HepG2 (cell line): ENCODE measurements around the gene FXN. TPM values are rescaled to one million over a fixed set of nuclear protein-coding genes. Genes with fewer than 3 reads are reported as not detected.

Source experiments
- CREM ChIP-seq, 2 experiments: sonication (generic) in 1 of 2; formaldehyde crosslinking in 1 of 2; IDR thresholded peaks; 2 replicates each; pipeline versions ENCODE4 v1.4.0 to v1.6.1; 2016 to 2020; ENCODE audit warnings: antibody characterized with exemption in 1 of 2, mild to moderate bottlenecking in 1 of 2, missing genetic modification reagents in 1 of 2
- FOXM1 ChIP-seq: sonication (generic); formaldehyde crosslinking; IDR thresholded peaks from 2 replicates; pipeline ENCODE4 v1.5.0; 2020; ENCODE audit warnings: missing genetic modification reagents
- GFI1 ChIP-seq: sonication (generic); formaldehyde crosslinking; IDR thresholded peaks from 2 replicates; pipeline ENCODE4 v1.5.0; 2020; ENCODE audit warnings: missing genetic modification reagents, mild to moderate bottlenecking, borderline replicate concordance
- IRF2 ChIP-seq: IDR thresholded peaks from 2 replicates; pipeline ENCODE4 v1.6.1; 2018; ENCODE audit warnings: missing genetic modification reagents, missing compliant biosample characterization
- POLR2AphosphoS2 ChIP-seq: IDR thresholded peaks from 2 replicates; pipeline ENCODE4 v1.6.1; 2011; ENCODE audit warnings: low read depth, low read length, improper control_type of control experiment
- SCMH1 ChIP-seq: sonication (generic); formaldehyde crosslinking; IDR thresholded peaks from 2 replicates; pipeline ENCODE4 v1.9.0; 2021; ENCODE audit warnings: missing genetic modification reagents, mild to moderate bottlenecking, borderline replicate concordance
- ZNF264 ChIP-seq: sonication (generic); formaldehyde crosslinking; IDR thresholded peaks from 2 replicates; pipeline ENCODE4 v1.4.0; 2020; ENCODE audit warnings: missing genetic modification reagents
- ZNF33A ChIP-seq: sonication (generic); formaldehyde crosslinking; IDR thresholded peaks from 2 replicates; pipeline ENCODE4 v1.5.1; 2020; ENCODE audit warnings: missing genetic modification reagents, mild to moderate bottlenecking, moderate library complexity, borderline replicate concordance
- ZNF614 ChIP-seq: IDR thresholded peaks from 2 replicates; pipeline ENCODE4 v1.6.1; 2018; ENCODE audit warnings: missing biosample characterization, missing genetic modification reagents, inconsistent platforms, borderline replicate concordance
- ZNF841 ChIP-seq: sonication (generic); formaldehyde crosslinking; IDR thresholded peaks from 2 replicates; pipeline ENCODE4 v1.8.1; 2023; ENCODE audit warnings: missing genetic modification reagents, borderline replicate concordance
- polyA plus RNA-seq, 8 experiments: library from polyadenylated mRNA; depleted of rRNA in 3 of 8; stranded (reverse) in 7 of 8; unstranded in 1 of 8; fragments of >200 nt; fragmentation: Illumina TruSeq in 4 of 8; extraction: Trizol in 4 of 8; gene quantifications; 2 replicates each; pipeline versions ENCODE4 v1.2.1 to v1.2.3, GENCODE V29; 2011 to 2016; ENCODE audit warnings: low read depth in 4 of 8, missing spikeins in 1 of 8, mixed read lengths in 1 of 8; ENCODE audit not compliant: insufficient read depth in 1 of 8
- total RNA-seq, 5 experiments: library from RNA; depleted of rRNA; stranded (reverse); fragments of >200 nt; fragmentation: Illumina TruSeq; extraction: Trizol; gene quantifications; 2 replicates each; pipeline ENCODE4 v1.2.3, GENCODE V29; 2016; ENCODE audit warnings: low read depth in 1 of 5
- TF ChIP-seq, protein P1 (sequence below): sonication (generic); formaldehyde crosslinking; IDR thresholded peaks from 2 replicates; pipeline ENCODE4 v1.8.0; 2022; ENCODE audit warnings: missing genetic modification reagents, mild to moderate bottlenecking, inconsistent platforms, borderline replicate concordance
- TF ChIP-seq, protein P2 (sequence below): sonication (generic); formaldehyde crosslinking; IDR thresholded peaks from 2 replicates; pipeline ENCODE4 v1.8.1; 2023; ENCODE audit warnings: missing genetic modification reagents, inconsistent platforms, borderline replicate concordance
- TF ChIP-seq, protein P3 (sequence below): sonication (generic); formaldehyde crosslinking; IDR thresholded peaks from 2 replicates; pipeline ENCODE4 v1.8.0; 2022; ENCODE audit warnings: mild to moderate bottlenecking, missing genetic modification reagents, moderate library complexity
- TF ChIP-seq, protein P4 (sequence below): sonication (generic); formaldehyde crosslinking; IDR thresholded peaks from 2 replicates; pipeline ENCODE4 v1.4.0; 2020; ENCODE audit warnings: mild to moderate bottlenecking, missing genetic modification reagents
- TF ChIP-seq, protein P5 (sequence below): sonication (generic); formaldehyde crosslinking; IDR thresholded peaks from 2 replicates; pipeline ENCODE4 v1.5.0; 2020; ENCODE audit warnings: mild to moderate bottlenecking, missing genetic modification reagents

The FXN gene
- total and polyA plus RNA-seq, 2 of the 13 experiments (the other 11 are each of a cell fraction or from before 2014, with no cell fraction given), result 24.1 to 26.0 TPM

DNA sequence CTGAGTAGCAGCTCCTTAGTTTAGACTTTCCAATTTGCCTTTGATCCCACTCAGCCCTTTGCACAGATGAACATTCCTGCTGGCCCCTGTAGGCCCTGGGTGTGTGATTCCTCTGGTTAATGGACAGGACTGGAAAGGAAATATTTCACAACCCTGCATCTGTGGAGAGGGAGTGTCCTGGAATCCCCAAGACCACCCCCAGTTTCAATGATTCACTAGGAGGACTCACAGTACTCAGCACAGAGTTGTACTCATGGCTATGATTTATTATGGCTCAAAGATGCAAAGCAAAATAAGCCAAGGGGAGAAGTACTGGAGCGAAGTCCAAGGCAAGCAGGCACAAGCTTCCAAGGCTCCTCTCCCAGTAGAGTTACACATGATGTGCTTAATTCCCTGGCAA, 96.1 kb downstream of the FXN start (continued):
- no peak for TF ChIP-seq ZNF33A
- TF ChIP-seq, protein P1, sequence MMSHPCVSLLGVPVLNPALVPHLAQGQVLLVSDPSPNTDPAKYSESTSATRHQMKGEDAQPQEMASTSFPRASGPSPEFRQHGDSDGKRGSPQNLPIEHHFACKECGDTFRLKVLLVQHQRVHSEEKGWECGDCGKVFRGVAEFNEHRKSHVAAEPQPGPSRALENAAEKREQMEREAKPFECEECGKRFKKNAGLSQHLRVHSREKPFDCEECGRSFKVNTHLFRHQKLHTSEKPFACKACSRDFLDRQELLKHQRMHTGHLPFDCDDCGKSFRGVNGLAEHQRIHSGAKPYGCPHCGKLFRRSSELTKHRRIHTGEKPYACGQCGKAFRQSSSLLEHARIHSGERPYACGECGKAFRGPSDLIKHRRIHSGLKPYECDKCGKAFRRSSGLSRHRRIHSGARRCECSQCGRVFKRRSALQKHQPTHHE (CRISPR knock-in tag), result no peak
- TF ChIP-seq, protein P2, sequence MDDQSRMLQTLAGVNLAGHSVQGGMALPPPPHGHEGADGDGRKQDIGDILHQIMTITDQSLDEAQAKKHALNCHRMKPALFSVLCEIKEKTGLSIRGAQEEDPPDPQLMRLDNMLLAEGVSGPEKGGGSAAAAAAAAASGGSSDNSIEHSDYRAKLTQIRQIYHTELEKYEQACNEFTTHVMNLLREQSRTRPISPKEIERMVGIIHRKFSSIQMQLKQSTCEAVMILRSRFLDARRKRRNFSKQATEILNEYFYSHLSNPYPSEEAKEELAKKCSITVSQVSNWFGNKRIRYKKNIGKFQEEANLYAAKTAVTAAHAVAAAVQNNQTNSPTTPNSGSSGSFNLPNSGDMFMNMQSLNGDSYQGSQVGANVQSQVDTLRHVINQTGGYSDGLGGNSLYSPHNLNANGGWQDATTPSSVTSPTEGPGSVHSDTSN (CRISPR knock-in tag), result no peak
- no peak for TF ChIP-seq SCMH1 (CRISPR knock-in tag)
- TF ChIP-seq ZNF264, result no peak
- TF ChIP-seq, protein P3, sequence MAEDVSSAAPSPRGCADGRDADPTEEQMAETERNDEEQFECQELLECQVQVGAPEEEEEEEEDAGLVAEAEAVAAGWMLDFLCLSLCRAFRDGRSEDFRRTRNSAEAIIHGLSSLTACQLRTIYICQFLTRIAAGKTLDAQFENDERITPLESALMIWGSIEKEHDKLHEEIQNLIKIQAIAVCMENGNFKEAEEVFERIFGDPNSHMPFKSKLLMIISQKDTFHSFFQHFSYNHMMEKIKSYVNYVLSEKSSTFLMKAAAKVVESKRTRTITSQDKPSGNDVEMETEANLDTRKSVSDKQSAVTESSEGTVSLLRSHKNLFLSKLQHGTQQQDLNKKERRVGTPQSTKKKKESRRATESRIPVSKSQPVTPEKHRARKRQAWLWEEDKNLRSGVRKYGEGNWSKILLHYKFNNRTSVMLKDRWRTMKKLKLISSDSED (CRISPR knock-in tag), result no peak
- TF ChIP-seq GFI1, result no peak
- peak; percentile 85; the same call in 1 of the 2 replicates for TF ChIP-seq ZNF614 (CRISPR knock-in tag)
- no peak; the same call in 1 of the 2 replicates for TF ChIP-seq CREM (IDR thresholded peaks at IDR 0.05)
- no peak for TF ChIP-seq CREM (CRISPR knock-in tag; IDR thresholded peaks at IDR 0.05)
- TF ChIP-seq, protein P4, sequence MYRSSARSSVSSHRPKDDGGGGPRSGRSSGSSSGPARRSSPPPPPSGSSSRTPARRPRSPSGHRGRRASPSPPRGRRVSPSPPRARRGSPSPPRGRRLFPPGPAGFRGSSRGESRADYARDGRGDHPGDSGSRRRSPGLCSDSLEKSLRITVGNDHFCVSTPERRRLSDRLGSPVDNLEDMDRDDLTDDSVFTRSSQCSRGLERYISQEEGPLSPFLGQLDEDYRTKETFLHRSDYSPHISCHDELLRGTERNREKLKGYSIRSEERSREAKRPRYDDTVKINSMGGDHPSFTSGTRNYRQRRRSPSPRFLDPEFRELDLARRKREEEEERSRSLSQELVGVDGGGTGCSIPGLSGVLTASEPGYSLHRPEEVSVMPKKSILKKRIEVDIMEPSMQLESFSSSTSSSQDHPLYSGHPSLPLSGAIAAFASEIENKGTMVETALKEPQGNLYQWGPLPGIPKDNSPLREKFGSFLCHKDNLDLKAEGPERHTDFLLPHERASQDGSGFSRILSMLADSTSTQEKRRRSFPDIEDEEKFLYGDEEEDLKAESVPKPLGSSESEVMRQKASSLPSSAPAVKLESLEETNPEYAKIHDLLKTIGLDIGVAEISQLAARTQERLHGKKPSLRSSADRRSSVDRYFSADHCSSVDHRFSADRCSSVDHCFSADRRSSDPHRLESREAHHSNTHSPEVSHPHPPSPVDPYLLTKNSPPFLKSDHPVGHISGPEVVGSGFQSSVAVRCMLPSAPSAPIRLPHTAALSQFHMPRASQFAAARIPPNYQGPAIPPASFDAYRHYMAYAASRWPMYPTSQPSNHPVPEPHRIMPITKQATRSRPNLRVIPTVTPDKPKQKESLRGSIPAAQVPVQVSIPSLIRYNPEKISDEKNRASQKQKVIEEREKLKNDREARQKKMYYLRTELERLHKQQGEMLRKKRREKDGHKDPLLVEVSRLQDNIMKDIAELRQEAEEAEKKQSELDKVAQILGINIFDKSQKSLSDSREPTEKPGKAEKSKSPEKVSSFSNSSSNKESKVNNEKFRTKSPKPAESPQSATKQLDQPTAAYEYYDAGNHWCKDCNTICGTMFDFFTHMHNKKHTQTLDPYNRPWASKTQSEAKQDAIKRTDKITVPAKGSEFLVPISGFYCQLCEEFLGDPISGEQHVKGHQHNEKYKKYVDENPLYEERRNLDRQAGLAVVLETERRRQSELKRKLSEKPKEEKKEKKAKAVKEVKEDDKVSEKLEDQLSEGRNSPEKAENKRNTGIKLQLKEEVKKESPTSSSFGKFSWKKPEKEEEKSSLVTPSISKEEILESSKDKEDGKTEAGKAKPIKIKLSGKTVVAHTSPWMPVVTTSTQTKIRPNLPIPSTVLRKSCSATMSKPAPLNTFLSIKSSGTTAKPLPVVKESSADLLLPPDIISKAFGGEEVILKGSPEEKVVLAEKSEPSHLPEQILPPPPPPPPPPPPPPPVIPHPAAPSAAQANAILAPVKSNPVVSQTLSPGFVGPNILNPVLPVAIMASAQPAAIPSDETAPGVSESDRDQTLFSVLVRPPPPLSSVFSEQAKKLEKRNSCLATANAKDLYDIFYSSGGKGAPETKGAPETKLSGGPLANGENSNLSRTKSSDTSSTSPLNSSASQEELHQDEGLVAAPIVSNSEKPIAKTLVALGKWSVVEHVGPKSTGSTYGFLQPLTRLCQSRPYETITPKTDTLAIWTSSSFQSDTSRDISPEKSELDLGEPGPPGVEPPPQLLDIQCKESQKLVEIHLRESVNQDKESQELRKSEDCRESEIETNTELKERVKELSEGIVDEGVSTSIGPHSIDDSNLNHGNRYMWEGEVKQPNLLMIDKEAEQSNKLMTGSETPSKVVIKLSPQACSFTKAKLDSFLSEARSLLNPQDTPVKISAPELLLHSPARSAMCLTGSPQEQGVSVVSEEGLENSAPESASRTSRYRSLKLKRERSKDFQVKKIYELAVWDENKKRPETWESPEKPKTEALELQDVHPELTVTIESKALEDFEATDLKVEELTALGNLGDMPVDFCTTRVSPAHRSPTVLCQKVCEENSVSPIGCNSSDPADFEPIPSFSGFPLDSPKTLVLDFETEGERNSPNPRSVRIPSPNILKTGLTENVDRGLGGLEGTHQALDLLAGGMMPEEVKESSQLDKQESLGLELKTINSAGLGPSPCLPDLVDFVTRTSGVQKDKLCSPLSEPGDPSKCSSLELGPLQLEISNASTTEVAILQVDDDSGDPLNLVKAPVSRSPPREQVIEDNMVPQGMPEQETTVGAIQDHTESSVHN (CRISPR knock-in tag), result no peak
- TF ChIP-seq IRF2, result no peak
- TF ChIP-seq, protein P5, sequence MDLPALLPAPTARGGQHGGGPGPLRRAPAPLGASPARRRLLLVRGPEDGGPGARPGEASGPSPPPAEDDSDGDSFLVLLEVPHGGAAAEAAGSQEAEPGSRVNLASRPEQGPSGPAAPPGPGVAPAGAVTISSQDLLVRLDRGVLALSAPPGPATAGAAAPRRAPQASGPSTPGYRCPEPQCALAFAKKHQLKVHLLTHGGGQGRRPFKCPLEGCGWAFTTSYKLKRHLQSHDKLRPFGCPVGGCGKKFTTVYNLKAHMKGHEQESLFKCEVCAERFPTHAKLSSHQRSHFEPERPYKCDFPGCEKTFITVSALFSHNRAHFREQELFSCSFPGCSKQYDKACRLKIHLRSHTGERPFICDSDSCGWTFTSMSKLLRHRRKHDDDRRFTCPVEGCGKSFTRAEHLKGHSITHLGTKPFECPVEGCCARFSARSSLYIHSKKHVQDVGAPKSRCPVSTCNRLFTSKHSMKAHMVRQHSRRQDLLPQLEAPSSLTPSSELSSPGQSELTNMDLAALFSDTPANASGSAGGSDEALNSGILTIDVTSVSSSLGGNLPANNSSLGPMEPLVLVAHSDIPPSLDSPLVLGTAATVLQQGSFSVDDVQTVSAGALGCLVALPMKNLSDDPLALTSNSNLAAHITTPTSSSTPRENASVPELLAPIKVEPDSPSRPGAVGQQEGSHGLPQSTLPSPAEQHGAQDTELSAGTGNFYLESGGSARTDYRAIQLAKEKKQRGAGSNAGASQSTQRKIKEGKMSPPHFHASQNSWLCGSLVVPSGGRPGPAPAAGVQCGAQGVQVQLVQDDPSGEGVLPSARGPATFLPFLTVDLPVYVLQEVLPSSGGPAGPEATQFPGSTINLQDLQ (CRISPR knock-in tag), result no peak
- no peak for TF ChIP-seq FOXM1 (CRISPR knock-in tag)
- no peak for TF ChIP-seq POLR2AphosphoS2
- no peak for TF ChIP-seq ZNF841 (CRISPR knock-in tag)
